Measurements from ENCODE around the gene MIGA2. TPM values are rescaled to one million over a fixed set of nuclear protein-coding genes. Genes with fewer than 3 reads are reported as not detected.
A peak's percentile ranks its signal among the peaks of the same experiment; 100 is the strongest.

The MIGA2 gene
- total RNA-seq, 1 experiment from 2014 or later = 34.8 TPM

DNA sequence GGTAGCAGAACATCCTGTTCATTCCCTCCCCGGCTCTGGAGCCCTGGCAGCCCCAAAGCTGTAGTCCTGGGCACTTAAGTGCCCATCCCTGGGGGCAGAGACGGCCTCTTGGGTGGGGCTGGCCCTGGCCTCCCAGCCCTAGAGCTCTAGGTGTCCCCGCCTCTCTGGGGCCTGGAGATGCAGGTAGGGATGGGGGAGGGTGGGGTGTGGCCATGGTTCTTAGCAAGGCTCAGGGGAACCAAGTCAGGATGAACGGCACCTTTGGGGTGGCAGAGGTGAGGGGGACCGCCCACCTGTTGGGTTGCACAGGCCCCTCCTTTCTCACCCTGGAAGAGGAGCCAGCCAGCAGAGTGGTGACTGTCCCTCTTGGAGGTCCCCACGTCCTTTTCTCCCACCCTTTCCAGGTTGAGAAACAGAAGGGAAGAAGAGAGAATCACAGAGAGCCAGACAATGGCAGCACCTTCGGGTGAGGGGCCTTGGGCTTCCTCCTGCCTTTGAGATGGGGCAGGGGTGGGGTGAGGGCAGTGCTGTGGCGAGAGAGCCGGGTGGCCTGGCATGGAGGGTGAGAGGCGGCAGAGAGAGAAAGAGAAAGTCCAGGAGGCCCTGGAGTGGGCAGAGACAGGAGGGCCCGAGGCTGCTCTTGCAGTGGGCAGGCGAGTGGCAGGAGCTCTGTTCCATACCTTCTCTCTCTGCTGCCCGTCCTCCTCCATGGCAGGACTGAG, 71.8 kb downstream of the MIGA2 start:
- no peak for DNase-seq
- TF ChIP-seq CTCF (IDR thresholded peaks at IDR 0.05; ENCODE audit: insufficient read depth in 1 of 2, low read depth in 1 of 2, low read length in 1 of 2, severe bottlenecking in 1 of 2, unreplicated experiment in 1 of 2) = no peak
- intact Hi-C loops (cut with micrococcal nuclease; ENCODE audit: unreplicated experiment) = no loop called here
- Histone ChIP-seq H3K36me3 (ENCODE audit: control insufficient read depth, insufficient read depth, low read length) (no peaks in the 10 kb centered on the region), H3K9me3 (no peaks in the 10 kb centered on the region), H3K27me3 (replicated peaks; ENCODE audit: control insufficient read depth, insufficient read depth, low read length) (no peaks in the 10 kb centered on the region), H3K4me3 (ENCODE audit: low read depth, low read length) (no peak overlapping the region), H3K4me1 (peaks cover 10% of the 10 kb centered on the region)
- Mint-ChIP-seq H3K9me3 (ENCODE audit: unreplicated experiment) (no peaks in the 10 kb centered on the region), H3K36me3 (ENCODE audit: insufficient read depth, unreplicated experiment) (peaks cover 21% of the 10 kb centered on the region), H3K4me1 (ENCODE audit: low read depth, unreplicated experiment) (peaks cover 22% of the 10 kb centered on the region), H3K4me3 (ENCODE audit: unreplicated experiment) (peak overlapping the region; percentile 27), H3K27ac (ENCODE audit: unreplicated experiment) (no peak overlapping the region), H3K27me3 (ENCODE audit: insufficient read depth, unreplicated experiment) (no peaks in the 10 kb centered on the region)
- POLR2A ChIA-PET = interaction anchor here (0.6 kb wide), 1 partner anchor 20 kb away, joined by 6 read pairs; no protein-coding TSS in a partner anchor
- CTCF ChIA-PET = no interaction called here
- BruUV-seq (replicated peaks) = no TSS peak

DNA sequence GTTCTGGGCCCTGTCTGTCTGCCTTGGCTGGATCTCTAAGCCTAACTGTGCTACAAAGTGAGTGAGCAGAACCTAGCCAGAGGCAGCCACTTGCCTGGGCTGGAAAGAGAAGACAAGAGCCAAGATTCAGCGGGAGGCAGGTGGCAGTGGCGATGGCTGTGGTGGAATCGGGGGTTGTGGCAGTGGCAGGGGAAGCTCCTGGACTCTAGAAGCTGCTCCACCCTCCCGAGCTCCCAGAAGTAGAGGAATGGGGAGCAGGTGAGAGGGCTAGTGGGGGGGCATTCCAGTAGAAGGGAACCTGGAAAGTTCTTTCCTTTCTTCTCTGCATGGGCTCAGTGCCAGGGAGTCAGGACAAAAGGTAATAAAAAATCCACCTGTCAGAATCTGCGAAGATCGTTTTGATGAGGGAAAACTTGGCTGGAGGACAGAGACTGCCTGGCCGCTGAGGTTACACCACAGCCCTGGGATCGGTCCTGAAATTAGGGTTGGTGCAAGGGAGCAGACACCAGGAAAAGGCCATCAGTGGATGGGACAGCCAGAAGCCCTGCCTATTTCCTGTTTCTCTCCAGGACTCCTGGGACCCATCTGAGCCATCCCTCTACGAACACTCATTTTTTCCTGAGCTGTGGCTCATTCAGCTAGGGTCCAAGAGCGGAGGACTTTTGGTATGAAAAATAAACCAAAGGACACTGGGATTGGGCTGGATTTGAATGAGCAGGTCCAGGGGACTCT, 72.5 kb downstream of the MIGA2 start:
- BruUV-seq (replicated peaks) = no TSS peak
- H3K9me3 ChIP-seq = no peaks in the 10 kb centered on the region
- Mint-ChIP-seq H3K4me1 (ENCODE audit: low read depth, unreplicated experiment) (peaks cover 22% of the 10 kb centered on the region), H3K27ac (ENCODE audit: unreplicated experiment) (no peak overlapping the region), H3K27me3 (ENCODE audit: insufficient read depth, unreplicated experiment) (no peaks in the 10 kb centered on the region), H3K9me3 (ENCODE audit: unreplicated experiment) (no peaks in the 10 kb centered on the region), H3K4me3 (ENCODE audit: unreplicated experiment) (peak overlapping the region; percentile 88), H3K36me3 (ENCODE audit: insufficient read depth, unreplicated experiment) (peaks cover 21% of the 10 kb centered on the region)
- H3K27me3 ChIP-seq (replicated peaks; ENCODE audit: control insufficient read depth, insufficient read depth, low read length) = no peaks in the 10 kb centered on the region
- intact Hi-C loops (cut with micrococcal nuclease; ENCODE audit: unreplicated experiment) = no loop called here
- CTCF ChIA-PET = interaction anchor here (1.6 kb wide), 1 partner anchor 23 kb away, joined by 3 read pairs; no protein-coding TSS in a partner anchor
- POLR2A ChIA-PET = no interaction called here
- no peak for DNase-seq
- no peaks in the 10 kb centered on the region for H3K36me3 ChIP-seq (ENCODE audit: control insufficient read depth, insufficient read depth, low read length)
- peaks cover 11% of the 10 kb centered on the region for H3K4me1 ChIP-seq
- H3K4me3 ChIP-seq (ENCODE audit: low read depth, low read length) = no peak overlapping the region
- TF ChIP-seq CTCF (IDR thresholded peaks at IDR 0.05; ENCODE audit: insufficient read depth in 1 of 2, low read depth in 1 of 2, low read length in 1 of 2, severe bottlenecking in 1 of 2, unreplicated experiment in 1 of 2) = no peak

GRCh38 chr9:129109537-129109903, 73.1 kb downstream of the MIGA2 start:
- POLR2A ChIA-PET = no interaction called here
- intact Hi-C loops (cut with micrococcal nuclease; ENCODE audit: unreplicated experiment) = no loop called here

More at GRCh38 chr9:129109537-129109903, 73.1 kb downstream of the MIGA2 start:
- H3K36me3 Mint-ChIP-seq (ENCODE audit: insufficient read depth, unreplicated experiment) = peaks cover 21% of the 10 kb centered on the region
- H3K4me1 ChIP-seq = peaks cover 17% of the 10 kb centered on the region
- no peak for TF ChIP-seq CTCF (IDR thresholded peaks at IDR 0.05; ENCODE audit: insufficient read depth in 1 of 2, low read depth in 1 of 2, low read length in 1 of 2, severe bottlenecking in 1 of 2, unreplicated experiment in 1 of 2)
- no peaks in the 10 kb centered on the region for H3K9me3 Mint-ChIP-seq (ENCODE audit: unreplicated experiment)
- no TSS peak for BruUV-seq (replicated peaks)
- H3K4me3 ChIP-seq (ENCODE audit: low read depth, low read length) = peak overlapping the region; percentile 82
- CTCF ChIA-PET = interaction anchor here (1.3 to 1.6 kb wide), 2 partner anchors 22 to 81 kb away, joined by 3 read pairs; partner anchors contain the start of gene SH3GLB2
- no peaks in the 10 kb centered on the region for H3K27me3 Mint-ChIP-seq (ENCODE audit: insufficient read depth, unreplicated experiment)
- H3K27me3 ChIP-seq (replicated peaks; ENCODE audit: control insufficient read depth, insufficient read depth, low read length) = no peaks in the 10 kb centered on the region
- no peaks in the 10 kb centered on the region for H3K36me3 ChIP-seq (ENCODE audit: control insufficient read depth, insufficient read depth, low read length)
- H3K4me1 Mint-ChIP-seq (ENCODE audit: low read depth, unreplicated experiment) = peaks cover 25% of the 10 kb centered on the region
- H3K4me3 Mint-ChIP-seq (ENCODE audit: unreplicated experiment) = peak overlapping the region; percentile 88
- DNase-seq = peak; percentile 58 to 66
- H3K27ac Mint-ChIP-seq (ENCODE audit: unreplicated experiment) = no peak overlapping the region
- H3K9me3 ChIP-seq = no peaks in the 10 kb centered on the region

Measured in Caco-2 (cell line).